ENCODE measurements around the gene CHRD. TPM values are rescaled to one million over a fixed set of nuclear protein-coding genes. Genes with fewer than 3 reads are reported as not detected.

Gene CHRD
- total and polyA plus RNA-seq, 10 of the 15 experiments (the other 5 are each of a cell fraction or from before 2014, with no cell fraction given), result not detected

DNA sequence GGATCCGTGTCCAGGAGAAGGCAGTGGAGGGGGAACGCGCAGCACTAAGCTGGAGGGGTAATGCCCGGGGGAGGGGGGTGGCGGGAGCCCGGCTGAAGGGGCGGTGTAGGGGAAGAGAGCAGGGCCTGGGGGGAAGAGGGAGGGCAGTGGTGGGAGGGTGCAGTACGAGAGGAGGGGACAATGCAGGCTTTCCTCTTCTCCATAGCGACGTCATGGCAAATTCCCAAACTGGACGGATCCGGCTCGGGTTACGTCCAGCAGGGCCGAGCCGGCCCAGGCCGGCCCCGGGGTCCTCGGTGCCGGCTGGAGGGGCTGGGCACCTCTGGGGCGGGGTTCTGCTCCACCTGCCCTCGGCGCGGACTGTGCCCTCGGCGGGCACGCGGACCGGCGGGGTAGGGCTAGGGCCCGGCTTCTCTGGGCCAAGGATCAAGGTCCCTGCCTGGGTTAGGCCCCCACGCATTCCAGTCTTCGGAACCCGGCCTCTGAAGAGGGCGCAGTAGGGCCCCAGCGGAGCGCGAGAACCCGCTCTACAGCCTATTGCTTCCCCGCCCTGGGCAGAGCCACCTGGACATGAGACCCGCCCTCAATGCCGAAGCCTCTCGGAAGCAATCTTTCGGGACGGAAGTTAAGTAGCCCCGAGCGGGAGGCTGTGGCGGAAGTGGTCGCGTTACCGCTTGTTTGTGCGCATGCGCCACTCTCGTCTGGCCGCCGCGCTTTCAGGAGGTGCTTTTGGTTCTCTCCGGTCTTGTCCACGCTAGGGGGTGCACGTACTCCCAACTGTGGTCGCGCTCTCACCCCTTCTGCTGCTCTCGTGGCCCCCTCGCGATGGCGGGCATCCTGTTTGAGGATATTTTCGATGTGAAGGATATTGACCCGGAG is 16.9 kb upstream of the CHRD start:
- Histone ChIP-seq H3K27me3 (replicated peaks in 1 of 2; ENCODE audit: control insufficient read depth in 2 of 2, insufficient read depth in 2 of 2, low read length in 1 of 2) (no peaks in the 10 kb centered on the region; a peak in 1 of 4 replicates), H3K9ac (ENCODE audit: control insufficient read depth, insufficient read depth, low read length) (peak overlapping the region; percentile 81), H3K4me3 (peak overlapping the region; percentile 67), H3K27ac (ENCODE audit: control insufficient read depth, insufficient read depth) (peak overlapping the region; percentile 87), H3K36me3 (ENCODE audit: control insufficient read depth in 2 of 2, insufficient read depth in 2 of 2, low read length in 1 of 2) (peaks cover 2 to 5% of the 10 kb centered on the region in 2 experiments; a peak in 1 of 4 replicates), H3K4me1 (ENCODE audit: control insufficient read depth, insufficient read depth, low read length) (peaks cover 10% of the 10 kb centered on the region), H2AFZ (ENCODE audit: control insufficient read depth, low read depth, low read length) (peak overlapping the region; percentile 84), H4K20me1 (ENCODE audit: control insufficient read depth, insufficient read depth) (no peaks in the 10 kb centered on the region), H3K4me2 (ENCODE audit: control insufficient read depth, insufficient read depth) (peak overlapping the region; percentile 76), H3K9me3 (replicated peaks; ENCODE audit: control insufficient read depth, insufficient read depth, low read length) (no peaks in the 10 kb centered on the region), H3K79me2 (ENCODE audit: control insufficient read depth, insufficient read depth, low read length) (peaks cover 20% of the 10 kb centered on the region)
- CTCF ChIA-PET, result interaction anchor here (0.6 to 2.9 kb wide), 4 partner anchors 9 to 151 kb away, joined by 3 to 10 read pairs (median 4); no protein-coding TSS in a partner anchor
- SMC1A ChIA-PET (ENCODE audit: uncharacterized antibody, unreplicated experiment), result interaction anchor here (1.7 kb wide), 1 partner anchor 9 kb away, joined by 6 read pairs; no protein-coding TSS in a partner anchor
- RAD21 ChIA-PET (ENCODE audit: unreplicated experiment), result interaction anchor here (0.9 to 1.4 kb wide), 2 partner anchors 9 to 106 kb away, joined by 3 to 7 read pairs; no protein-coding TSS in a partner anchor
- in situ Hi-C loops (cut with MboI), result no loop called here
- WGBS (ENCODE audit: insufficient coverage, insufficient replicate concordance, low lambda C conversion rate, missing lambda C conversion rate), result 1% methylated on average over 60 of the region's 68 CpGs
- ATAC-seq (peak; percentile 90), FAIRE-seq (peak; percentile 99), DNase-seq (ENCODE audit: low read depth, low spot score) (peak; percentile 94)
- POLR2A ChIA-PET, result interaction anchor here (0.5 to 1.0 kb wide), 4 partner anchors 29 to 79 kb away, joined by 3 to 4 read pairs (median 3); no protein-coding TSS in a partner anchor
- BruUV-seq (replicated peaks), result no TSS peak
- intact Hi-C loops (cut with micrococcal nuclease; ENCODE audit: unreplicated experiment), result loop anchor here (5.0 kb wide), 1 partner anchor 46 kb away; no protein-coding TSS in a partner anchor
- TF ChIP-seq RELA (IDR thresholded peaks at IDR 0.05; ENCODE audit: borderline replicate concordance, partially characterized antibody), result no peak
- no peak for TF ChIP-seq PBX3 (IDR thresholded peaks at IDR 0.05; ENCODE audit: insufficient replicate concordance, low read depth, low read length)
- peak; percentile 74 for TF ChIP-seq IKZF1 (conservative IDR thresholded peaks at IDR 0.05)
- no peak for TF ChIP-seq NFXL1 (IDR thresholded peaks at IDR 0.05; ENCODE audit: borderline replicate concordance)
- 0 out of 2 replicates have a peak, but pooled peaks have one; percentile 14 for TF ChIP-seq SMC3 (IDR thresholded peaks at IDR 0.05; ENCODE audit: borderline replicate concordance, low read length)
- peak; percentile 83 for TF ChIP-seq HCFC1 (IDR thresholded peaks at IDR 0.05; ENCODE audit: low read length)
- TF ChIP-seq, protein P1, sequence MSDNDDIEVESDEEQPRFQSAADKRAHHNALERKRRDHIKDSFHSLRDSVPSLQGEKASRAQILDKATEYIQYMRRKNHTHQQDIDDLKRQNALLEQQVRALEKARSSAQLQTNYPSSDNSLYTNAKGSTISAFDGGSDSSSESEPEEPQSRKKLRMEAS (IDR thresholded peaks at IDR 0.05; ENCODE audit: low read depth, low read length), result peak; percentile 51; the same call in 1 of the 2 replicates
- TF ChIP-seq ZBED1 (IDR thresholded peaks at IDR 0.05; ENCODE audit: borderline replicate concordance), result peak; percentile 38; the same call in 1 of the 2 replicates
- TF ChIP-seq TBL1XR1 (IDR thresholded peaks at IDR 0.05; ENCODE audit: low read depth, low read length), result no peak; the same call in 1 of the 2 replicates
- peak; percentile 74; the same call in 1 of the 2 replicates for TF ChIP-seq TAF1 (IDR thresholded peaks at IDR 0.05; ENCODE audit: borderline replicate concordance, low read depth, low read length)
- peak; percentile 65; the same call in 1 of the 2 replicates for TF ChIP-seq POLR2AphosphoS2 (IDR thresholded peaks at IDR 0.05; ENCODE audit: low read depth, low read length)
- TF ChIP-seq RUNX3 (IDR thresholded peaks at IDR 0.05; ENCODE audit: low read length), result peak; percentile 90
- TF ChIP-seq MYC (IDR thresholded peaks at IDR 0.05; ENCODE audit: insufficient read depth, insufficient read length, insufficient replicate concordance, low read length, severe bottlenecking), result no peak
- TF ChIP-seq TCF12 (IDR thresholded peaks at IDR 0.05; ENCODE audit: low read depth, low read length), result peak; percentile 36; the same call in 1 of the 2 replicates
- TF ChIP-seq ATF7 (IDR thresholded peaks at IDR 0.05; ENCODE audit: low read depth), result peak; percentile 47; the same call in 1 of the 2 replicates
- TF ChIP-seq PML (IDR thresholded peaks at IDR 0.05; ENCODE audit: low read length), result peak; percentile 81; the same call in 1 of the 2 replicates
- peak; percentile 70 for TF ChIP-seq CREB1 (IDR thresholded peaks at IDR 0.05; ENCODE audit: low read depth)
- TF ChIP-seq SMARCA5 (IDR thresholded peaks at IDR 0.05), result peak; percentile 76; the same call in 1 of the 2 replicates
- peak; percentile 89 for TF ChIP-seq HDGF (IDR thresholded peaks at IDR 0.05)
- TF ChIP-seq ZNF622 (IDR thresholded peaks at IDR 0.05), result no peak
- TF ChIP-seq EGR1 (IDR thresholded peaks at IDR 0.05; ENCODE audit: borderline replicate concordance in 1 of 2, low read depth in 2 of 2, low read length in 2 of 2), result no peak

All from GM12878 (cell line).